GM19240 (cell line): ENCODE results near the gene TSPYL4.
A peak's percentile ranks its signal among the peaks of the same experiment; 100 is the strongest.
"Not testable (repeated sequence)": the region's sequence is repeated elsewhere in the genome, so short reads cannot be mapped to it uniquely, and the experiment has no call there.

Experiments
- DNase-seq: peaks from one replicate; pipeline ENCODE4 v3.0.0; 2011; ENCODE audit warnings: low spot score; ENCODE audit not compliant: insufficient read length

Gene TSPYL4

GRCh38 chr6:116253505-116254296 is at the start of gene TSPYL4:
Gene TSPYL4 (minus strand): TSS chr6:116254075. CDS start chr6:116254008, 67 bp downstream.
- peak; percentile 91 for DNase-seq

GRCh38 chr6:116301104-116301503 is 47.2 kb upstream of the TSPYL4 start:
- DNase-seq, result no peak

GRCh38 chr6:116300566-116300965 is 46.7 kb upstream of the TSPYL4 start:
- no peak for DNase-seq

GRCh38 chr6:116298973-116299372 is 45.1 kb upstream of the TSPYL4 start:
- no peak for DNase-seq

GRCh38 chr6:116298273-116298672 is 44.4 kb upstream of the TSPYL4 start:
- DNase-seq, result no peak

GRCh38 chr6:116292553-116292952 is 38.7 kb upstream of the TSPYL4 start:
- DNase-seq, result no peak

GRCh38 chr6:116291701-116292396 is 38.0 kb upstream of the TSPYL4 start:
- no peak for DNase-seq

GRCh38 chr6:116290799-116291198 is 36.9 kb upstream of the TSPYL4 start:
- DNase-seq, result no peak

- no peak for DNase-seq
Observed at GRCh38 chr6:116289876-116290275, 36.0 kb upstream of the TSPYL4 start.

- no peak for DNase-seq
Observed at GRCh38 chr6:116287689-116288282, 33.9 kb upstream of the TSPYL4 start.

- no peak for DNase-seq
Observed at GRCh38 chr6:116286773-116287358, 33.0 kb upstream of the TSPYL4 start.

GRCh38 chr6:116284984-116285383 is 31.1 kb upstream of the TSPYL4 start:
- DNase-seq, result not testable (repeated sequence)

- DNase-seq, result no peak
Observed at GRCh38 chr6:116283191-116283590, 29.3 kb upstream of the TSPYL4 start.

GRCh38 chr6:116282698-116283097 is 28.8 kb upstream of the TSPYL4 start:
- no peak for DNase-seq

- DNase-seq, result no peak
Observed at GRCh38 chr6:116280933-116281316, 27.1 kb upstream of the TSPYL4 start.

GRCh38 chr6:116280161-116280932 is 26.5 kb upstream of the TSPYL4 start:
- no peak for DNase-seq

GRCh38 chr6:116279232-116280160 is 25.6 kb upstream of the TSPYL4 start, which contains the start of gene TSPYL1:
Gene TSPYL1 (minus strand): TSS chr6:116279930. CDS start chr6:116279830, 100 bp downstream.
- peak; percentile 35 for DNase-seq

GRCh38 chr6:116278854-116279231 is 25.0 kb upstream of the TSPYL4 start:
- DNase-seq, result no peak

- DNase-seq, result no peak
Observed at GRCh38 chr6:116278481-116278829, 24.6 kb upstream of the TSPYL4 start.

GRCh38 chr6:116277124-116277523 is 23.2 kb upstream of the TSPYL4 start:
- DNase-seq, result no peak
